Liver (tissue), 9 donors: ENCODE results near the gene PTTG1IP. TPM values are rescaled to one million over a fixed set of nuclear protein-coding genes. Genes with fewer than 3 reads are reported as not detected.

Experiments used
- DNase-seq: peaks from one replicate; pipeline ENCODE4 v3.0.0-alpha.2; 2017; ENCODE audit warnings: low spot score
- H3K27ac ChIP-seq, 2 donors: one replicate each; pipeline ENCODE4 v1.7.0; 2013; ENCODE audit warnings: inconsistent platforms in 2 of 2, low read length in 2 of 2, control low read depth in 1 of 2, low read depth in 1 of 2, mild to moderate bottlenecking in 1 of 2
- H3K27me3 ChIP-seq, 4 donors: one replicate each; pipeline versions ENCODE4 v1.6.1 to v1.7.0; 2013; ENCODE audit warnings: low read length in 3 of 4, inconsistent platforms in 1 of 4, mild to moderate bottlenecking in 1 of 4, moderate library complexity in 1 of 4; ENCODE audit not compliant: control insufficient read depth in 4 of 4, insufficient read depth in 4 of 4
- H3K36me3 ChIP-seq, 4 donors: one replicate each; pipeline versions ENCODE4 v1.6.1 to v1.7.0; 2013; ENCODE audit warnings: low read length in 3 of 4, mild to moderate bottlenecking in 3 of 4, low read depth in 1 of 4, moderate library complexity in 1 of 4; ENCODE audit not compliant: control insufficient read depth in 4 of 4, insufficient read depth in 3 of 4
- H3K4me1 ChIP-seq, 4 donors: one replicate each; pipeline versions ENCODE4 v1.6.1 to v1.7.0; 2013; ENCODE audit warnings: low read length in 3 of 4, mild to moderate bottlenecking in 3 of 4, moderate library complexity in 1 of 4; ENCODE audit not compliant: control insufficient read depth in 4 of 4, insufficient read depth in 4 of 4
- H3K4me3 ChIP-seq, 3 donors: one replicate each; pipeline versions ENCODE4 v1.6.1 to v1.7.0; 2013; ENCODE audit warnings: low read length in 3 of 3, control low read depth in 1 of 3, low read depth in 1 of 3, mild to moderate bottlenecking in 1 of 3
- H3K9ac ChIP-seq, 2 donors: one replicate each; pipeline ENCODE4 v1.7.0; 2013; ENCODE audit warnings: low read length in 2 of 2, mild to moderate bottlenecking in 2 of 2, moderate library complexity in 2 of 2, control low read depth in 1 of 2, low read depth in 1 of 2
- H3K9me3 ChIP-seq, 4 donors: one replicate each; pipeline versions ENCODE4 v1.6.1 to v1.7.0; 2013; ENCODE audit warnings: low read length in 3 of 4; ENCODE audit not compliant: control insufficient read depth in 4 of 4
- ATF3 ChIP-seq: IDR thresholded peaks from 2 replicates; pipeline ENCODE4 v1.6.1; 2016; ENCODE audit warnings: antibody characterized with exemption
- EGR1 ChIP-seq, 2 donors: IDR thresholded peaks; 2 replicates each; pipeline ENCODE4 v1.6.1; 2016 to 2018; ENCODE audit warnings: antibody characterized with exemption in 2 of 2, low read depth in 2 of 2
- FOXA1 ChIP-seq: IDR thresholded peaks from 2 replicates; pipeline ENCODE4 v1.6.1; 2016; ENCODE audit warnings: antibody characterized with exemption
- FOXA2 ChIP-seq: IDR thresholded peaks from 2 replicates; pipeline ENCODE4 v1.6.1; 2016; ENCODE audit warnings: antibody characterized with exemption
- GABPA ChIP-seq, 2 donors: IDR thresholded peaks in 1 of 2; conservative IDR thresholded peaks in 1 of 2; 2 replicates each; pipeline ENCODE4 v1.6.1; 2016; ENCODE audit warnings: antibody characterized with exemption in 2 of 2, mild to moderate bottlenecking in 1 of 2, moderate library complexity in 1 of 2
- HNF4A ChIP-seq, 2 donors: conservative IDR thresholded peaks; 2 replicates each; pipeline ENCODE4 v1.6.1; 2016; ENCODE audit warnings: antibody characterized with exemption in 2 of 2, mild to moderate bottlenecking in 2 of 2
- HNF4G ChIP-seq: IDR thresholded peaks from 2 replicates; pipeline ENCODE4 v1.6.1; 2016; ENCODE audit warnings: antibody characterized with exemption
- JUND ChIP-seq, 2 donors: IDR thresholded peaks; 2 replicates each; pipeline ENCODE4 v1.6.1; 2016; ENCODE audit warnings: antibody characterized with exemption in 2 of 2
- MAX ChIP-seq: IDR thresholded peaks from 2 replicates; pipeline ENCODE4 v1.6.1; 2016; ENCODE audit warnings: antibody characterized with exemption
- NR2F2 ChIP-seq: IDR thresholded peaks from 2 replicates; pipeline ENCODE4 v1.6.1; 2016; ENCODE audit warnings: antibody characterized with exemption
- RAD21 ChIP-seq, 2 donors: IDR thresholded peaks; 2 replicates each; pipeline ENCODE4 v1.6.1; 2016; ENCODE audit warnings: antibody characterized with exemption in 2 of 2, mild to moderate bottlenecking in 2 of 2
- RXRA ChIP-seq, 2 donors: IDR thresholded peaks; 2 replicates each; pipeline ENCODE4 v1.6.1; 2017 to 2018; ENCODE audit warnings: antibody characterized with exemption in 2 of 2, mild to moderate bottlenecking in 1 of 2
- SP1 ChIP-seq: IDR thresholded peaks from 2 replicates; pipeline ENCODE4 v1.6.1; 2018; ENCODE audit warnings: antibody characterized with exemption, mild to moderate bottlenecking
- TAF1 ChIP-seq: conservative IDR thresholded peaks from 2 replicates; pipeline ENCODE4 v1.6.1; 2016; ENCODE audit warnings: antibody characterized with exemption, mild to moderate bottlenecking
- YY1 ChIP-seq: IDR thresholded peaks from 2 replicates; pipeline ENCODE4 v1.6.1; 2016; ENCODE audit warnings: antibody characterized with exemption, mild to moderate bottlenecking
- ZBTB33 ChIP-seq: IDR thresholded peaks from 2 replicates; pipeline ENCODE4 v1.6.1; 2016; ENCODE audit warnings: antibody characterized with exemption
- WGBS: extraction: QIAGEN DNeasy Blood & Tissue Kit; methylation state at CpG from one replicate; pipeline ENCODE4 v1.1.7; 2013; 5-methylcytosine and 5-hydroxymethylcytosine counted together
- polyA plus RNA-seq, 2 donors: library from polyadenylated mRNA; stranded (reverse) in 1 of 2; unstranded in 1 of 2; fragments of 200-250 nt in 1 of 2; fragments of >200 nt in 1 of 2; fragmentation: Nextera tagmentation in 1 of 2; extraction: Ambion mirVana in 1 of 2; gene quantifications; one replicate each; pipeline versions ENCODE4 v1.2.1 to v1.2.3, GENCODE V29; 2013 to 2015
- total RNA-seq, 2 donors: library from RNA; depleted of rRNA; stranded (reverse); fragments of >200 nt; gene quantifications; one replicate each; pipeline ENCODE4 v1.2.3, GENCODE V29; 2014
- donor health status: healthy.
- donor health status: healthy.
- donor health status: healthy.
- donor health status: healthy.
- donor health status: healthy.

The PTTG1IP gene
- total and polyA plus RNA-seq, 4 donors = 62.0 to 94.0 (median 79.8) TPM

- Histone ChIP-seq H3K36me3 (no peaks in the 10 kb centered on the region), H3K27ac (no peak overlapping the region), H3K27me3 (no peaks in the 10 kb centered on the region), H3K9ac (no peak overlapping the region), H3K4me3 (no peak overlapping the region), H3K4me1 (peaks cover 14 to 33% (median 30%) of the 10 kb centered on the region in 4 donors), H3K9me3 (no peaks in the 10 kb centered on the region)
- WGBS = 39% methylated on average over 12 of the region's 12 CpGs
- no peak for DNase-seq
- TF ChIP-seq ATF3 (no peak), JUND (IDR thresholded peaks at IDR 0.05) (no peak), MAX (no peak), HNF4A (conservative IDR thresholded peaks at IDR 0.05) (peak in 1 of 2 donors; percentile 31), ZBTB33 (no peak), RAD21 (IDR thresholded peaks at IDR 0.05) (peak in 1 of 2 donors; percentile 19), RXRA (IDR thresholded peaks at IDR 0.05) (peak; percentile 78 to 80), FOXA1 (no peak)
Measured at GRCh38 chr21:44918107-44918470, 44.6 kb upstream of the PTTG1IP start.

GRCh38 chr21:44917446-44918106 is 44.1 kb upstream of the PTTG1IP start:
- H3K9me3 ChIP-seq = no peaks in the 10 kb centered on the region
- WGBS = 75% methylated on average over 15 of the region's 15 CpGs
- peaks cover 16 to 37% (median 32%) of the 10 kb centered on the region in 4 donors for H3K4me1 ChIP-seq
- no peaks in the 10 kb centered on the region for H3K36me3 ChIP-seq
- no peak for DNase-seq
- no peak overlapping the region for H3K4me3 ChIP-seq
- no peak overlapping the region for H3K27ac ChIP-seq
- no peaks in the 10 kb centered on the region for H3K27me3 ChIP-seq
- TF ChIP-seq HNF4A (conservative IDR thresholded peaks at IDR 0.05) = no peak
- TF ChIP-seq ATF3 = no peak
- no peak for TF ChIP-seq MAX
- no peak for TF ChIP-seq TAF1
- TF ChIP-seq FOXA1 = no peak
- TF ChIP-seq ZBTB33 = no peak
- no peak for TF ChIP-seq RXRA (IDR thresholded peaks at IDR 0.05)
- TF ChIP-seq HNF4G = no peak
- no peak for TF ChIP-seq EGR1 (IDR thresholded peaks at IDR 0.05; ENCODE audit: low read depth in 2 of 2)
- TF ChIP-seq FOXA2 = no peak
- TF ChIP-seq YY1 = no peak
- TF ChIP-seq NR2F2 = no peak
- no peak for TF ChIP-seq GABPA (IDR thresholded peaks at IDR 0.05 in 1 of 2, conservative IDR thresholded peaks at IDR 0.05 in 1 of 2)
- TF ChIP-seq SP1 = no peak
- no peak for TF ChIP-seq JUND (IDR thresholded peaks at IDR 0.05)
- no peak overlapping the region for H3K9ac ChIP-seq
